Liver (tissue), 9 donors: ENCODE results near the gene PLCB2. TPM values are rescaled to one million over a fixed set of nuclear protein-coding genes. Genes with fewer than 3 reads are reported as not detected.

Source experiments
- DNase-seq: peaks from one replicate; pipeline ENCODE4 v3.0.0-alpha.2; 2017; ENCODE audit warnings: low spot score
- H3K27ac ChIP-seq, 2 donors: one replicate each; pipeline ENCODE4 v1.7.0; 2013; ENCODE audit warnings: inconsistent platforms in 2 of 2, low read length in 2 of 2, control low read depth in 1 of 2, low read depth in 1 of 2, mild to moderate bottlenecking in 1 of 2
- H3K27me3 ChIP-seq, 4 donors: one replicate each; pipeline versions ENCODE4 v1.6.1 to v1.7.0; 2013; ENCODE audit warnings: low read length in 3 of 4, inconsistent platforms in 1 of 4, mild to moderate bottlenecking in 1 of 4, moderate library complexity in 1 of 4; ENCODE audit not compliant: control insufficient read depth in 4 of 4, insufficient read depth in 4 of 4
- H3K36me3 ChIP-seq, 4 donors: one replicate each; pipeline versions ENCODE4 v1.6.1 to v1.7.0; 2013; ENCODE audit warnings: low read length in 3 of 4, mild to moderate bottlenecking in 3 of 4, low read depth in 1 of 4, moderate library complexity in 1 of 4; ENCODE audit not compliant: control insufficient read depth in 4 of 4, insufficient read depth in 3 of 4
- H3K4me1 ChIP-seq, 4 donors: one replicate each; pipeline versions ENCODE4 v1.6.1 to v1.7.0; 2013; ENCODE audit warnings: low read length in 3 of 4, mild to moderate bottlenecking in 3 of 4, moderate library complexity in 1 of 4; ENCODE audit not compliant: control insufficient read depth in 4 of 4, insufficient read depth in 4 of 4
- H3K4me3 ChIP-seq, 3 donors: one replicate each; pipeline versions ENCODE4 v1.6.1 to v1.7.0; 2013; ENCODE audit warnings: low read length in 3 of 3, control low read depth in 1 of 3, low read depth in 1 of 3, mild to moderate bottlenecking in 1 of 3
- H3K9ac ChIP-seq, 2 donors: one replicate each; pipeline ENCODE4 v1.7.0; 2013; ENCODE audit warnings: low read length in 2 of 2, mild to moderate bottlenecking in 2 of 2, moderate library complexity in 2 of 2, control low read depth in 1 of 2, low read depth in 1 of 2
- H3K9me3 ChIP-seq, 4 donors: one replicate each; pipeline versions ENCODE4 v1.6.1 to v1.7.0; 2013; ENCODE audit warnings: low read length in 3 of 4; ENCODE audit not compliant: control insufficient read depth in 4 of 4
- EGR1 ChIP-seq, 2 donors: IDR thresholded peaks; 2 replicates each; pipeline ENCODE4 v1.6.1; 2016 to 2018; ENCODE audit warnings: antibody characterized with exemption in 2 of 2, low read depth in 2 of 2
- FOXA1 ChIP-seq: IDR thresholded peaks from 2 replicates; pipeline ENCODE4 v1.6.1; 2016; ENCODE audit warnings: antibody characterized with exemption
- FOXA2 ChIP-seq: IDR thresholded peaks from 2 replicates; pipeline ENCODE4 v1.6.1; 2016; ENCODE audit warnings: antibody characterized with exemption
- GABPA ChIP-seq, 2 donors: IDR thresholded peaks in 1 of 2; conservative IDR thresholded peaks in 1 of 2; 2 replicates each; pipeline ENCODE4 v1.6.1; 2016; ENCODE audit warnings: antibody characterized with exemption in 2 of 2, mild to moderate bottlenecking in 1 of 2, moderate library complexity in 1 of 2
- HNF4A ChIP-seq, 2 donors: conservative IDR thresholded peaks; 2 replicates each; pipeline ENCODE4 v1.6.1; 2016; ENCODE audit warnings: antibody characterized with exemption in 2 of 2, mild to moderate bottlenecking in 2 of 2
- HNF4G ChIP-seq: IDR thresholded peaks from 2 replicates; pipeline ENCODE4 v1.6.1; 2016; ENCODE audit warnings: antibody characterized with exemption
- JUND ChIP-seq, 2 donors: IDR thresholded peaks; 2 replicates each; pipeline ENCODE4 v1.6.1; 2016; ENCODE audit warnings: antibody characterized with exemption in 2 of 2
- NR2F2 ChIP-seq: IDR thresholded peaks from 2 replicates; pipeline ENCODE4 v1.6.1; 2016; ENCODE audit warnings: antibody characterized with exemption
- RAD21 ChIP-seq, 2 donors: IDR thresholded peaks; 2 replicates each; pipeline ENCODE4 v1.6.1; 2016; ENCODE audit warnings: antibody characterized with exemption in 2 of 2, mild to moderate bottlenecking in 2 of 2
- RXRA ChIP-seq, 2 donors: IDR thresholded peaks; 2 replicates each; pipeline ENCODE4 v1.6.1; 2017 to 2018; ENCODE audit warnings: antibody characterized with exemption in 2 of 2, mild to moderate bottlenecking in 1 of 2
- SP1 ChIP-seq: IDR thresholded peaks from 2 replicates; pipeline ENCODE4 v1.6.1; 2018; ENCODE audit warnings: antibody characterized with exemption, mild to moderate bottlenecking
- TAF1 ChIP-seq: conservative IDR thresholded peaks from 2 replicates; pipeline ENCODE4 v1.6.1; 2016; ENCODE audit warnings: antibody characterized with exemption, mild to moderate bottlenecking
- ZBTB33 ChIP-seq: IDR thresholded peaks from 2 replicates; pipeline ENCODE4 v1.6.1; 2016; ENCODE audit warnings: antibody characterized with exemption
- WGBS: extraction: QIAGEN DNeasy Blood & Tissue Kit; methylation state at CpG from one replicate; pipeline ENCODE4 v1.1.7; 2013; 5-methylcytosine and 5-hydroxymethylcytosine counted together
- polyA plus RNA-seq, 2 donors: library from polyadenylated mRNA; stranded (reverse) in 1 of 2; unstranded in 1 of 2; fragments of 200-250 nt in 1 of 2; fragments of >200 nt in 1 of 2; fragmentation: Nextera tagmentation in 1 of 2; extraction: Ambion mirVana in 1 of 2; gene quantifications; one replicate each; pipeline versions ENCODE4 v1.2.1 to v1.2.3, GENCODE V29; 2013 to 2015
- total RNA-seq, 2 donors: library from RNA; depleted of rRNA; stranded (reverse); fragments of >200 nt; gene quantifications; one replicate each; pipeline ENCODE4 v1.2.3, GENCODE V29; 2014
- TF ChIP-seq, protein P1 (sequence below): IDR thresholded peaks from 2 replicates; pipeline ENCODE4 v1.6.1; 2016; ENCODE audit warnings: antibody characterized with exemption
- TF ChIP-seq, protein P2 (sequence below): fragments of 150-350 bp; IDR thresholded peaks from 2 replicates; pipeline ENCODE4 v1.5.1; 2017; ENCODE audit warnings: improper control_type of control experiment, low read depth, low read length; ENCODE audit not compliant: missing input control
- TF ChIP-seq, protein P3 (sequence below): IDR thresholded peaks from 2 replicates; pipeline ENCODE4 v1.6.1; 2016; ENCODE audit warnings: antibody characterized with exemption
- TF ChIP-seq, protein P4 (sequence below): IDR thresholded peaks from 2 replicates; pipeline ENCODE4 v1.6.1; 2016; ENCODE audit warnings: antibody characterized with exemption, mild to moderate bottlenecking
- donor health status: healthy.
- donor health status: healthy.
- donor health status: healthy.
- donor health status: healthy.
- donor health status: healthy.

The PLCB2 gene
- total and polyA plus RNA-seq, 4 donors: 2.1 to 13.3 (median 7.6) TPM

DNA sequence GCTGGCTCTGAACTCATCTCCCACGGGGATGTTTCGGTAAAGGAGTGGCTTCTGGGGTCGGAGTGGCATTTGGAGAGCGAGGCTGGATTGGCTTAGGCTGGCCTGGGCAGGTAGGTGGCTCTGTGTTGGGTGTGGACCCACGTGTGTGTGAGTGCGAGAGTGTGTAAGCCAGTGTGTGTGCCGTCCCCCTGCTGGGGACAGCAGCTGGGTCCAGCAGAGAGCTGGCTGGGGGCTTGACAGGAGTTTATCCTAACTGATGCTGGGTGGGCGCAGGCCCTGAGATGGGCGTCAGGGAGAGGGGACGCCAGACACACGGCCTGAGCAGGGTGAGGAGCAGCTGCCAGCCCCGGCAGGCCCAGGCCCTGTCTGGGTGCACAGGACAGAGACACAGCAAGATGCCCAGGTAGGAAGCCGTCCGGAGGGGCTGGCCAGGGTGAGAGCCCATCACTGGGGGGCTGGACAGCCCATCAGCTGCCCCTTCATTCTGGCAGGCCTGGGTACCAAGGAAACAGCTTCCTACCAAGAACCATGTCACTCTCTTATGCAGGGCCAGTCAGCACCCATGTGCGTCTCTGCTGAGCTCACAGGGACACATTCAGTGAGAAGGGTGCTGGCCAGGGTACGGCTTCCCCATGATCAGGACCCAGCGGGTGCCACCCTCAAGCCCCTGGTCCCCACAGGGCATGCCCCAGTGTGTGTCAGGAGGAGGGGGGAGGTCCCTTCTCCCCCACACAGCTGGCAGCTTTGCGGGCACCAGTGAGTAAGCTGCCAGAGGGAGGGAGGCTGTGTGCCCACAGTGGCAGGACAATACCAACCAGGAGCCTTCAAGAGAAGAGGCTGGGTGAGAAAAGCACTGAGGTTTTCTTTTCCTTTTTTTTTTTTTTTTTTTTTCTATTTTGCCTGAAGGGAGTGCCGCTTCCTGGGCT lies 67.8 kb downstream of the PLCB2 start:
- no peak for DNase-seq
- H3K36me3 ChIP-seq: no peaks in the 10 kb centered on the region
- H3K27me3 ChIP-seq: peaks cover 0 to 4% (median 1%) of the 10 kb centered on the region in 4 donors
- TF ChIP-seq JUND (IDR thresholded peaks at IDR 0.05) (no peak), ZBTB33 (no peak), FOXA1 (no peak), FOXA2 (no peak), EGR1 (IDR thresholded peaks at IDR 0.05; ENCODE audit: low read depth in 2 of 2) (no peak), HNF4A (conservative IDR thresholded peaks at IDR 0.05) (no peak), HNF4G (no peak), GABPA (IDR thresholded peaks at IDR 0.05 in 1 of 2, conservative IDR thresholded peaks at IDR 0.05 in 1 of 2) (no peak), TAF1 (no peak), RAD21 (IDR thresholded peaks at IDR 0.05) (no peak), NR2F2 (no peak), RXRA (IDR thresholded peaks at IDR 0.05) (no peak)
- TF ChIP-seq, protein P1, sequence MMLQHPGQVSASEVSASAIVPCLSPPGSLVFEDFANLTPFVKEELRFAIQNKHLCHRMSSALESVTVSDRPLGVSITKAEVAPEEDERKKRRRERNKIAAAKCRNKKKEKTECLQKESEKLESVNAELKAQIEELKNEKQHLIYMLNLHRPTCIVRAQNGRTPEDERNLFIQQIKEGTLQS: no peak
- TF ChIP-seq, protein P2, sequence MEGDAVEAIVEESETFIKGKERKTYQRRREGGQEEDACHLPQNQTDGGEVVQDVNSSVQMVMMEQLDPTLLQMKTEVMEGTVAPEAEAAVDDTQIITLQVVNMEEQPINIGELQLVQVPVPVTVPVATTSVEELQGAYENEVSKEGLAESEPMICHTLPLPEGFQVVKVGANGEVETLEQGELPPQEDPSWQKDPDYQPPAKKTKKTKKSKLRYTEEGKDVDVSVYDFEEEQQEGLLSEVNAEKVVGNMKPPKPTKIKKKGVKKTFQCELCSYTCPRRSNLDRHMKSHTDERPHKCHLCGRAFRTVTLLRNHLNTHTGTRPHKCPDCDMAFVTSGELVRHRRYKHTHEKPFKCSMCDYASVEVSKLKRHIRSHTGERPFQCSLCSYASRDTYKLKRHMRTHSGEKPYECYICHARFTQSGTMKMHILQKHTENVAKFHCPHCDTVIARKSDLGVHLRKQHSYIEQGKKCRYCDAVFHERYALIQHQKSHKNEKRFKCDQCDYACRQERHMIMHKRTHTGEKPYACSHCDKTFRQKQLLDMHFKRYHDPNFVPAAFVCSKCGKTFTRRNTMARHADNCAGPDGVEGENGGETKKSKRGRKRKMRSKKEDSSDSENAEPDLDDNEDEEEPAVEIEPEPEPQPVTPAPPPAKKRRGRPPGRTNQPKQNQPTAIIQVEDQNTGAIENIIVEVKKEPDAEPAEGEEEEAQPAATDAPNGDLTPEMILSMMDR: no peak
- TF ChIP-seq, protein P3, sequence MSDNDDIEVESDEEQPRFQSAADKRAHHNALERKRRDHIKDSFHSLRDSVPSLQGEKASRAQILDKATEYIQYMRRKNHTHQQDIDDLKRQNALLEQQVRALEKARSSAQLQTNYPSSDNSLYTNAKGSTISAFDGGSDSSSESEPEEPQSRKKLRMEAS: no peak
- H3K9ac ChIP-seq: no peak overlapping the region
- no peak overlapping the region for H3K27ac ChIP-seq
- H3K4me3 ChIP-seq: no peak overlapping the region
- peaks cover 0 to 3% (median 1%) of the 10 kb centered on the region in 4 donors for H3K4me1 ChIP-seq
- no peaks in the 10 kb centered on the region for H3K9me3 ChIP-seq
- whole genome bisulfite sequencing: 87% methylated on average over 19 of the region's 19 CpGs

DNA sequence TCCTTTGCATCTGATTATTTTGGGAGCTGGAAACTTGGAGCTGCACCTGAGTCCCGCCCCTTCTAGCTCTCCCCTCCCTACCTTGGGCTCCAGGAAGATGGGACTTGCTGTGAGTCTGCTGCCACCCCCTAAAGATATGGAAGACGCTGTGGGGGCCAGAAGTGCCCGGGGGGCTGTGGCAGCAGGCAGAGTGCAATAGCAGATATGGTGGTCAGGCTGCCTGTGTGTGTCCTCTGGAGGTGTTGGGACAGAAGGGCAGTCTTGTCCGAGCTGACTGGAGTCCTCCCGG lies 68.4 kb downstream of the PLCB2 start:
- peak overlapping the region in 1 of 3 donors; percentile 23 for H3K4me3 ChIP-seq
- TF ChIP-seq JUND (IDR thresholded peaks at IDR 0.05) (no peak), HNF4A (conservative IDR thresholded peaks at IDR 0.05) (no peak), GABPA (IDR thresholded peaks at IDR 0.05 in 1 of 2, conservative IDR thresholded peaks at IDR 0.05 in 1 of 2) (no peak), RAD21 (IDR thresholded peaks at IDR 0.05) (no peak), ZBTB33 (no peak), HNF4G (no peak), FOXA1 (no peak), RXRA (IDR thresholded peaks at IDR 0.05) (no peak), NR2F2 (no peak), SP1 (no peak), EGR1 (IDR thresholded peaks at IDR 0.05; ENCODE audit: low read depth in 2 of 2) (no peak)
- TF ChIP-seq, protein P1: no peak
- TF ChIP-seq, protein P4, sequence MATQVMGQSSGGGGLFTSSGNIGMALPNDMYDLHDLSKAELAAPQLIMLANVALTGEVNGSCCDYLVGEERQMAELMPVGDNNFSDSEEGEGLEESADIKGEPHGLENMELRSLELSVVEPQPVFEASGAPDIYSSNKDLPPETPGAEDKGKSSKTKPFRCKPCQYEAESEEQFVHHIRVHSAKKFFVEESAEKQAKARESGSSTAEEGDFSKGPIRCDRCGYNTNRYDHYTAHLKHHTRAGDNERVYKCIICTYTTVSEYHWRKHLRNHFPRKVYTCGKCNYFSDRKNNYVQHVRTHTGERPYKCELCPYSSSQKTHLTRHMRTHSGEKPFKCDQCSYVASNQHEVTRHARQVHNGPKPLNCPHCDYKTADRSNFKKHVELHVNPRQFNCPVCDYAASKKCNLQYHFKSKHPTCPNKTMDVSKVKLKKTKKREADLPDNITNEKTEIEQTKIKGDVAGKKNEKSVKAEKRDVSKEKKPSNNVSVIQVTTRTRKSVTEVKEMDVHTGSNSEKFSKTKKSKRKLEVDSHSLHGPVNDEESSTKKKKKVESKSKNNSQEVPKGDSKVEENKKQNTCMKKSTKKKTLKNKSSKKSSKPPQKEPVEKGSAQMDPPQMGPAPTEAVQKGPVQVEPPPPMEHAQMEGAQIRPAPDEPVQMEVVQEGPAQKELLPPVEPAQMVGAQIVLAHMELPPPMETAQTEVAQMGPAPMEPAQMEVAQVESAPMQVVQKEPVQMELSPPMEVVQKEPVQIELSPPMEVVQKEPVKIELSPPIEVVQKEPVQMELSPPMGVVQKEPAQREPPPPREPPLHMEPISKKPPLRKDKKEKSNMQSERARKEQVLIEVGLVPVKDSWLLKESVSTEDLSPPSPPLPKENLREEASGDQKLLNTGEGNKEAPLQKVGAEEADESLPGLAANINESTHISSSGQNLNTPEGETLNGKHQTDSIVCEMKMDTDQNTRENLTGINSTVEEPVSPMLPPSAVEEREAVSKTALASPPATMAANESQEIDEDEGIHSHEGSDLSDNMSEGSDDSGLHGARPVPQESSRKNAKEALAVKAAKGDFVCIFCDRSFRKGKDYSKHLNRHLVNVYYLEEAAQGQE: no peak
- 45% methylated on average over 5 of the region's 5 CpGs for WGBS
- H3K9ac ChIP-seq: no peak overlapping the region
- DNase-seq: no peak
- H3K27me3 ChIP-seq: peaks cover 0 to 4% (median 1%) of the 10 kb centered on the region in 4 donors
- no peaks in the 10 kb centered on the region for H3K36me3 ChIP-seq
- peaks cover 0 to 3% (median 1%) of the 10 kb centered on the region in 4 donors for H3K4me1 ChIP-seq
- H3K27ac ChIP-seq: no peak overlapping the region
- H3K9me3 ChIP-seq: no peaks in the 10 kb centered on the region
